ENCODE results near the gene LCLAT1. TPM values are rescaled to one million over a fixed set of nuclear protein-coding genes. Genes with fewer than 3 reads are reported as not detected.
"Not testable (repeated sequence)": the region's sequence is repeated elsewhere in the genome, so short reads cannot be mapped to it uniquely, and the experiment has no call there.

LCLAT1 gene
- total RNA-seq, 2 experiments from 2014 or later = 9.2 to 19.6 TPM

GRCh38 chr2:30613001-30613400 lies 166.0 kb downstream of the LCLAT1 start:
- TF ChIP-seq, protein P1, sequence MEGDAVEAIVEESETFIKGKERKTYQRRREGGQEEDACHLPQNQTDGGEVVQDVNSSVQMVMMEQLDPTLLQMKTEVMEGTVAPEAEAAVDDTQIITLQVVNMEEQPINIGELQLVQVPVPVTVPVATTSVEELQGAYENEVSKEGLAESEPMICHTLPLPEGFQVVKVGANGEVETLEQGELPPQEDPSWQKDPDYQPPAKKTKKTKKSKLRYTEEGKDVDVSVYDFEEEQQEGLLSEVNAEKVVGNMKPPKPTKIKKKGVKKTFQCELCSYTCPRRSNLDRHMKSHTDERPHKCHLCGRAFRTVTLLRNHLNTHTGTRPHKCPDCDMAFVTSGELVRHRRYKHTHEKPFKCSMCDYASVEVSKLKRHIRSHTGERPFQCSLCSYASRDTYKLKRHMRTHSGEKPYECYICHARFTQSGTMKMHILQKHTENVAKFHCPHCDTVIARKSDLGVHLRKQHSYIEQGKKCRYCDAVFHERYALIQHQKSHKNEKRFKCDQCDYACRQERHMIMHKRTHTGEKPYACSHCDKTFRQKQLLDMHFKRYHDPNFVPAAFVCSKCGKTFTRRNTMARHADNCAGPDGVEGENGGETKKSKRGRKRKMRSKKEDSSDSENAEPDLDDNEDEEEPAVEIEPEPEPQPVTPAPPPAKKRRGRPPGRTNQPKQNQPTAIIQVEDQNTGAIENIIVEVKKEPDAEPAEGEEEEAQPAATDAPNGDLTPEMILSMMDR (conservative IDR thresholded peaks at IDR 0.05; ENCODE audit: low read length) = no peak
- no peak for TF ChIP-seq EZH2phosphoT487 (IDR thresholded peaks at IDR 0.05; ENCODE audit: borderline replicate concordance, low read depth, low read length)
- Histone ChIP-seq H3K27ac (ENCODE audit: low read depth, low read length, poor library complexity, severe bottlenecking) (no peak overlapping the region), H3K4me1 (ENCODE audit: insufficient read depth, low read length, poor library complexity, severe bottlenecking) (no peaks in the 10 kb centered on the region), H3K4me3 (ENCODE audit: low read depth, low read length, poor library complexity, severe bottlenecking) (no peak overlapping the region), H3K9me3 (ENCODE audit: low read length) (no peaks in the 10 kb centered on the region), H3K9me2 (ENCODE audit: insufficient read depth, low read length) (no peaks in the 10 kb centered on the region), H3K4me2 (ENCODE audit: low read length) (no peak overlapping the region), H4K20me1 (ENCODE audit: insufficient read depth, low read length) (no peaks in the 10 kb centered on the region), H2AFZ (ENCODE audit: low read length) (no peak overlapping the region), H3K79me2 (ENCODE audit: insufficient read depth, low read depth, low read length) (no peaks in the 10 kb centered on the region), H3K36me3 (ENCODE audit: insufficient read depth, low read length) (no peaks in the 10 kb centered on the region)
- intact Hi-C loops (cut with micrococcal nuclease; ENCODE audit: unreplicated experiment) = no loop called here
- ChIA-PET CTCF (ENCODE audit: unreplicated experiment) (interaction anchor here (1.0 kb wide), 1 partner anchor 98 kb away, joined by 3 read pairs; no protein-coding TSS in a partner anchor), POLR2A (no interaction called here)
- no TSS peak for BruUV-seq (replicated peaks)
- DNase-seq (ENCODE audit: low spot score) = no peak

DNA sequence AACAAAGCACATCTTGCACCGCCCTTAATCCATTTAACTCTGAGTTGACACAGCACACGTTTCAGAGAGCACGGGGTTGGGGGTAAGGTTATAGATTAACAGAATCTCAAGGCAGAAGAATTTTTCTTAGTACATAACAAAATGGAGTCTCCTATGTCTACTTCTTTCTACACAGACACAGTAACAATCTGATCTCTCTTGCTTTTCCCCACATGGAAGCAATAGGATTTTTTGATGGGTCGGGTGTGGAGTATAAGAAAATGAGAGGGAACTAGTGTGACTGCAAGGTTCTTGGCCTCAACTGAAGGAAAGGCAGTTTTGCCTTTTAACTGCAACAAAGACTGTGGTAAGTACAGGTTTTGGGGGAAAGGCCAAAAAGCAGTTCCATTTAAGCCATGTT lies 167.2 kb downstream of the LCLAT1 start:
- H2AFZ ChIP-seq (ENCODE audit: low read length); H3K9me3 ChIP-seq (ENCODE audit: low read length); H3K36me3 ChIP-seq (ENCODE audit: insufficient read depth, low read length); CTCF ChIA-PET (ENCODE audit: unreplicated experiment); H3K9me2 ChIP-seq (ENCODE audit: insufficient read depth, low read length); BruUV-seq (replicated peaks); H3K79me2 ChIP-seq (ENCODE audit: insufficient read depth, low read depth, low read length); H4K20me1 ChIP-seq (ENCODE audit: insufficient read depth, low read length); H3K4me3 ChIP-seq (ENCODE audit: low read depth, low read length, poor library complexity, severe bottlenecking); H3K4me1 ChIP-seq (ENCODE audit: insufficient read depth, low read length, poor library complexity, severe bottlenecking); intact Hi-C loops (cut with micrococcal nuclease; ENCODE audit: unreplicated experiment); H3K27ac ChIP-seq (ENCODE audit: low read depth, low read length, poor library complexity, severe bottlenecking); H3K4me2 ChIP-seq (ENCODE audit: low read length); DNase-seq (ENCODE audit: low spot score); POLR2A ChIA-PET: not testable (repeated sequence)

DNA sequence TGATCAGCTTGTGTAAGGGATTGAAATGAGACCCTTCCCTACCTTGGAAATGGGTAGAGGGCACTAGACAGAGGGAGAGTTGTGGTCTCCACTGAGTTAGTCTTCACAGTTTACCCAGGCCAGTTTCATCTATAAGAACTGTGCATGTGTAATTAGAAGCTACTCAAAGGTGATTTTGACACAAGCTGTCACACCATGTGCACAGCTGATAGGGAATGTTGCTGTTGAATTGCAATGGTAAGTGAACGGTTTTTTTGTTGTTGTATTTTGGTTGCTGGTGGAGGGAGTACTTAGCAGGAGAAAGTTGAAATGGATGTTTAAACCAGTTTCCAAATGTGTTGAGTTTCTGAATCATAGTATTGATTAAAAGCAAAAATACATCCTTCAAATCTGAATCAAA lies 168.9 kb downstream of the LCLAT1 start:
- Histone ChIP-seq H3K4me1 (ENCODE audit: insufficient read depth, low read length, poor library complexity, severe bottlenecking) (peaks cover 3% of the 10 kb centered on the region), H3K9me3 (ENCODE audit: low read length) (no peaks in the 10 kb centered on the region), H4K20me1 (ENCODE audit: insufficient read depth, low read length) (no peaks in the 10 kb centered on the region), H3K4me3 (ENCODE audit: low read depth, low read length, poor library complexity, severe bottlenecking) (no peak overlapping the region), H3K9me2 (ENCODE audit: insufficient read depth, low read length) (no peaks in the 10 kb centered on the region), H3K79me2 (ENCODE audit: insufficient read depth, low read depth, low read length) (no peaks in the 10 kb centered on the region), H3K4me2 (ENCODE audit: low read length) (no peak overlapping the region), H3K27ac (ENCODE audit: low read depth, low read length, poor library complexity, severe bottlenecking) (no peak overlapping the region), H3K36me3 (ENCODE audit: insufficient read depth, low read length) (no peaks in the 10 kb centered on the region), H2AFZ (ENCODE audit: low read length) (no peak overlapping the region)
- ChIA-PET POLR2A (interaction anchor here (1.0 kb wide), 1 partner anchor 449 kb away, joined by 3 read pairs; no protein-coding TSS in a partner anchor), CTCF (ENCODE audit: unreplicated experiment) (no interaction called here)
- DNase-seq (ENCODE audit: low spot score) = no peak
- TF ChIP-seq, protein P1 (conservative IDR thresholded peaks at IDR 0.05; ENCODE audit: low read length) = no peak
- no peak for TF ChIP-seq EZH2phosphoT487 (IDR thresholded peaks at IDR 0.05; ENCODE audit: borderline replicate concordance, low read depth, low read length)
- intact Hi-C loops (cut with micrococcal nuclease; ENCODE audit: unreplicated experiment) = no loop called here
- BruUV-seq (replicated peaks) = no TSS peak

Measured in OCI-LY7 (cell line).